GM23248 (cell line): Measurements from ENCODE around the gene U2AF1L4.

ENCODE experiments used
- EZH2 ChIP-seq: fragments of 200-600 bp; sonication (generic); IDR thresholded peaks from 2 replicates; pipeline ENCODE4 v1.6.1; 2018; ENCODE audit warnings: antibody characterized with exemption, mild to moderate bottlenecking; ENCODE audit not compliant: insufficient read depth, poor library complexity, severe bottlenecking
- EZH2phosphoT487 ChIP-seq: fragments of 200-600 bp; sonication (generic); IDR thresholded peaks from 2 replicates; pipeline ENCODE4 v1.6.1; 2018; ENCODE audit warnings: antibody characterized with exemption, moderate library complexity, mild to moderate bottlenecking, low read depth; ENCODE audit not compliant: insufficient read depth

DNA sequence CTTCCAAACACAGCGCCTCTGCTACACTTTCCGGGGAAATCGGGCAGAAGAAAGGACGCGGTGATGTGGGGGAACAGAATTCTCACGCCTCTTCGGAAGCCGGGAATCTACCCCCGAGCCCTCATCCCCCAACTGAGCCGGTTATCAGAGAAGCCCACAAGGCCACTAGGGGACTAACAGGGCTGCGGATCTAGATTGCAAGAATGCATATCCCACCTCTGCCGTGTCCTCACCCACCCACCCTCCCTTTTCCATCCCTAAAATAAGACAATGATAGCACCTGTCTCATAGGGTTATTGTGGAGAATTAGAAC lies 4.1 kb downstream of the U2AF1L4 start:
- no peak for TF ChIP-seq EZH2
- no peak for TF ChIP-seq EZH2phosphoT487
